HG02870 (cell line): ENCODE data around the gene THBS3.
"Not testable (repeated sequence)": the region's sequence is repeated elsewhere in the genome, so short reads cannot be mapped to it uniquely, and the experiment has no call there.

Experiments used
- ATAC-seq: cut with Tn5 transposase; IDR thresholded peaks from one replicate; pipeline ENCODE4 v1.9.1; 2021; ENCODE audit warnings: mild to moderate bottlenecking, moderate library complexity; ENCODE audit not compliant: unreplicated experiment

Gene THBS3

DNA sequence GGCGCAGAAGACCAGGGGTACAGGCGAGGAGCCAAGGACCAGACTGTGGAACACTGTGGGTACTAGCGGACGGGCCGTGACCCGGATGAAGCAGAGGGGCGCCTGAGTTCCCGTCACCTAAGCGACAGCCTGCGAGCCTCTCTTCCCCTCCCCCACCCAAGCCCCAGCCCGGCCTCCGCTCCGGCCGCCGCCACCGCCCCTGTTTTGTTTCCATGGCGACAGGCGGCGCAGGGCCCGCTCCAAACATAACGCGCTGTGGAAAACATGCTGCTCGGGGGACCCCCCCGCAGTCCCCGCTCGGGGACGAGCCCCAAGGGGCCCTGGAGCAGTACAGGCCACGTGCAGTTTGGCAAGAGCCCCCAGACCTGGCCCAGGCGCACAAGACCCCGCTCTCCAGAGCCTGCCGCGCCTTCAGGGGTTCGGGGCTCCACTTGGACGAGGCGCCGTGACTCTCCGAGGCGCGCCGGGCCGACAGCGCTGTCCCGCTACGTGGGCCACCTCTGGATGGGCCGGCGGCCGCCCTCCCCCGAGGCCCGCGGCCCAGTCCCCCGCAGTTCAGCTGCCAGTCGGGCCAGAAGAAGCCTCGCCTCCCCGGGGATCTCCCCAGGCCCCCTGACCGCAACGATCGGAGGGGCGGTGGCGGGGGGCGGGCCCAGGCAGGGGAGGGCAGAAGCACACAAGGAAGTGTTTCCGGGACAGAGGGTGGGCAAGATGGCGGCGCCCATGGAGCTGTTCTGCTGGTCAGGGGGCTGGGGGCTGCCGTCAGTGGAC lies 1.0 kb upstream of the THBS3 start, which contains the start of gene MTX1:
TSS of gene MTX1 (plus strand) at position 155 of the 771 bp plus-strand sequence. CDS start at position 265, 110 bp downstream.
- ATAC-seq, result peak; percentile 71

DNA sequence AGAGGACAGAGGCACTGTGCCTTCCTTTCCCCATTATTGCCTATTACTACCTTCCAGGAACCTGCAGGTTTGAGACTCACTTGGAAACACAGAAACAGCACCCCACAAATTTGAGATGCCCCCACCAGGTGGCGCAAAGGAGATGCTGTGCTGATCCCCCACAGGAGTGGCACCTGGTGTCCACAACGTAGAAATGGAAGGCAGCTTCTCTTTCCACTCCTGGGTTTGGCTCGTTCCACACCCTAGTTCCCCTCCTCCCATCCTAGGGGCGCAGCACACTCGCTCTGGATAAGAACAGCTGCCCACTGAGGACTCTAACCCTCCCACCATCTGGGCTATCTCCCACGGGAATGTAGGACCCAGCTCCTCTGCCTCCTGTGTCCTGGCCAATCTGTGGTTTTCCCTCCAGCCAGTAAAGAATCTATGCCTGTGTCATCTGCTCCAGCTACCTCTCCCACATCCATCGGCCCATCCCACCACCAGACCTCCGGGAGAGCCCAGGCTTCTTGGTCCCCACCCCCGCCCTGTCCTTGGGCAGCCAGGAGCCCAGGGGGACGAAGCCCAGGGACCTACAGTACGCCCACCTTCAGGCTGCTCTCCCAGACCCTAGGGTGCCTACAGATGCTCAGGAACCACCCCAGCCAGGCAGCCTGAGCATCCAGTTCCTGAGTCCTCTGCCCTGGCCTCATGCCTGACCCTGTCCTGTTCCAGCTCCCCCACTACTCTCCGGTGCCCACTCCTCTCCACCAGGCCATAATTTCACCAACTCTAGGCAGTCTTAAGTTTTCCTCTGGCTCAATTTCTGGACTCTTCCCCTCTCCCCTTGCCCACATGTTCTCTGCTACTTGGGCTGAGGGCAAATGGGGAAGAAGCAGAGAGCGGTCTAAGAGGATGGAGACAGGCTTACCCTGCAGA lies 549 bp downstream of the THBS3 start:
- no peak for ATAC-seq

DNA sequence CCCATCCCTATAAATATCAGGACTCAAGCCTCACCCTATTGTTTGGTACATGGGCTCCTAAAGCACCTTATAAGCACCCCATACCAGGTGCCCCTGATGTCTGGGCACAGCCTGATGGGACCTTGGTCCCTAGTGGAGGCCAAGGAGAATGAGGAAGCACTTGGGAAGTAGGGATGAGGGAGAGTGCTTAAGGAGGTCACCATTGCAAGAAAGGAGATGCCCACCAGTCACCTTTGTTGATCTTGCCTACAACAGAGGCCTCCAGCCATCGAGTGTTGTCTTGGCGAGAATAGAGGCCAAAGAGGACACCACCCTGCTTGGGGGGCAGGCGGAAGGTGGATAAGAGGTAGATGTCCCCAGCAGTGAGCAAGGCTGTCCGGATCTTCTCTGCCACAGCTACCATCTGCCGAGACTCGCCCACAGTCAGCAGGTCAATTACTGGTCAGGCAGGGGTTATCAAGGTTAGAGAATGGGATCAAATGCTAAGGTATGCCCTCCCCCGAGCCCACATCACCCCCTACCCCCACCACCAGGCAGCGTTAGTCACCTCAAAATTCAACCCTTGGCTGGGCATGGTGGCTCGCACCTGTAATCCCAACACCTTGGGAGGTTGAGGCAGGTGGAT lies 1.6 kb downstream of the THBS3 start:
- no peak for ATAC-seq

DNA sequence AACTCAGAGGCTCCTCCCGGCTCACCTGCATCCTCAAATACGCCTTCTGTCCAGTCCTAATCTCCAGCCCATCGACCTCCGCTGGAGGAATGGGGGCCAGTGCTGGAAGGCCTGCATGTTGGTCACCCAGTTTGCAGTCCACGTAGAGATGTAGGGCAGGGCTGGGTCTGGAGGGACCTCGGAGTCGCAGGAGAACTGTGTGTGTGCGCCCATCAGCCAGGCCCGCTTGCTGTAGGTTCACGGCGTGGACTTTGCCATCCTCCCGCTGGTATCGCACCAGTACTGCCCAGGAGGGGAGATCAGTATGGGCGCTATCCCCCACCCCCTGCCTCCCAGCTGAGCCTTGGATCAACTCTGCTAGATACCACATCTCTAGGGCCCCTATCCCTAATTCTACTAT lies 2.7 kb downstream of the THBS3 start:
- ATAC-seq, result no peak

DNA sequence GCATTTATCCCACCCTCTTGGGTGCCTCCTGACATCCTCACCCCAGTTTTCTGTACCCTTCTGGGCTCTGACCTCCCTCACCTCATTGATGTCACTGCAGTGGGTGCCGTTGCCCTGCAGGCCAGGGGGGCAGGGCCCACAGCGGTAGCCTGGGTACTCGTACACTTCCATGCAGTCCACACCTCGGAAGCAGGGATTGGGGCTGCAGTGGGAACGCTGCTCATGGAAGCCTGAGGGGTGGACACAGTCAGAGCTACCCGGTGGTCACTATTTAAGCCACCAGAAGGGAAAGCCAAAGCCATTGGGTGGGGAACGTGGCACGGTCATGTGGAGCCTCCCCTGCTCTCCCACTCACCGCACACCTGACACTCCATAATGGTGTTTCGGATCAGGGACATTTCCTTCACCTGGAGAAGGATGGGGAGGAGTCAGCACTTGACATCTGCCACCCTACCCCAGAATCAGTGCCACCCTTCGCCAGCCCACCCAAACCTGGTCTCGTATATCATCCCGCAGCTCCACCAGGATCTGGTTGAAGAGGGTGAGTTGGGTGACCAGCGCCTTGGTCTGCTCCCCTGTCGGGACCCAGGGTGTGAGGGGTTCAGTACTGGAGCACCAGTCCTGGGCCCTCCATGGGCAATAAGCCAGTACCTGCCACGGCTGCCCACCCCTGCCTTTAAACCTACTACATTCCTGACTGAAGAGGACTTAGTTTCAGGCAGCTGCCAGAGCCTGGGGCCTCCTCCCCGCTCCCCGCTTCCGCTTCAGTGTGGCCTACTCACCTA lies 4.8 kb downstream of the THBS3 start:
- no peak for ATAC-seq

DNA sequence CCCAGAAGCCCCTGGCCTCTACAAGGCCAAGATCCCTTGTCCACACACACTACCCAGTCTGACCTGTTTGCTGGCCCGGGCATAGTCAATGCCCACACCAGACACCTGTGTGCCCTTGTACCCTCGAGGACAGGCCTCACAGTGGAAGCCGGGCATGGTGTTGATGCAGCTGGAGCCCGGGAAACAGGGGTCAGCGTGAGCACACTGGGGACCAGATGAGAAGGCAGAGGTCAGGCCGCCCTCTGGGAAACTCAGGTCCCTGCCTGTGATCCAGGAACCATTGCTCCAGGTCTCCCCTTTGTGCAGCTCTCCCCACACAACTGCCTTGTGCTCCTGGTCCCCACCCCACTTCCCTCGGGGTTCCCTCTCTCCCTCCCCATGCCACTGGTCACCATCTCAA lies 5.5 kb downstream of the THBS3 start:
- no peak for ATAC-seq

DNA sequence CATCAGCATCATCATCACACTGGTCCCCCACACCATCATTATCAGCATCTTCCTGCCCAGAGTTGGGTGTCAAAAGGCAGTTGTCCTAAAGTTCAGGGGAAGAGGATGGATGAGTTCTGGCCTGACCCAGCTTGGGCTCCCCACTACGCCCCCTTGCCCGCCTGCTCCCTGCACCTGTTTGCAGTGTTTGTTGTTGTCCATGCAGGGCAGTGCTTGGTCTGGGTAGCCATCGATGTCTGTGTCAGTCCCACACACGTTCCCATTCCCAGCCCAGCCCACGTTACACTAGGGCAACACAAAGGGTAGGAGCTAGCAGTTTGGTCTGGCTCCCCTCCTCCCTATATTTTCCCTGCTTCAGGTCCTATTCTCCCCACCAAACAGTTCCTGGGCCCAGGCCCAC lies 6.8 kb downstream of the THBS3 start:
- no peak for ATAC-seq

DNA sequence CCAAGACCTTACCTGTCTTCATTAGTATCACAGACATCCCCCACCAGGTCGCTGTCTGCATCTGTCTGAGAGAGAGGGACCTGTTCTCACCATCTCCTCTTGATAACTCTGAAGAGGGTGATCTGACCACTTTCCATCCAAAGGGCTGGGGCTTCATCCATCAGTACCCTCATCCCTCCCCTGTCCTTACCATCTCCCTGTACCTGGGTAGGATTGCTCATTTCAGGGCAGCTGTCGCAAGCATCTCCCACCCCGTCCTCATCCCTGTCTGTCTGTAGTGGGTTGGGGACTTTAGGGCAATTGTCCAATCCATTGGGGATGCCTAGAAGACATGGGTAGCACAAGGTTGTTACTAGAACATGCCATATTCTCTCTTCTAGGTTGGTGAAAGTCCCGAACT lies 7.9 kb downstream of the THBS3 start:
- ATAC-seq, result no peak

DNA sequence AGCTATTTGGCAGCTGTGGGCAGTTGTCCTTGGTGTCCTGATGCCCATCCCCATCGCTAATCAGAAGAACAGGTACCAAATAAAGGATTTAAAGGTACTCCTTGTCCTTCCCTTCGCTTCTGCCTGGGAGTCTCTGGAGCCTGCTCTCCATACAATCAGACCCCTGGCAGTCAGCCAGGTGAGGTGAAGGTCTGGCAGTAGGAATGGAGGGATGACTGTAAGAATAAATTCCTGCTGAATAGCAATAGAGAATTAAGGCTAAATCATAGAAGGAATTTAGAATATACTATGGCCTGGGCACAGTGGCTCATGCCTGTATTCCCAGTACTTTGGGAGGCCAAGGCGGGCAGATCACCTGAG lies 9.2 kb downstream of the THBS3 start:
- ATAC-seq, result no peak

DNA sequence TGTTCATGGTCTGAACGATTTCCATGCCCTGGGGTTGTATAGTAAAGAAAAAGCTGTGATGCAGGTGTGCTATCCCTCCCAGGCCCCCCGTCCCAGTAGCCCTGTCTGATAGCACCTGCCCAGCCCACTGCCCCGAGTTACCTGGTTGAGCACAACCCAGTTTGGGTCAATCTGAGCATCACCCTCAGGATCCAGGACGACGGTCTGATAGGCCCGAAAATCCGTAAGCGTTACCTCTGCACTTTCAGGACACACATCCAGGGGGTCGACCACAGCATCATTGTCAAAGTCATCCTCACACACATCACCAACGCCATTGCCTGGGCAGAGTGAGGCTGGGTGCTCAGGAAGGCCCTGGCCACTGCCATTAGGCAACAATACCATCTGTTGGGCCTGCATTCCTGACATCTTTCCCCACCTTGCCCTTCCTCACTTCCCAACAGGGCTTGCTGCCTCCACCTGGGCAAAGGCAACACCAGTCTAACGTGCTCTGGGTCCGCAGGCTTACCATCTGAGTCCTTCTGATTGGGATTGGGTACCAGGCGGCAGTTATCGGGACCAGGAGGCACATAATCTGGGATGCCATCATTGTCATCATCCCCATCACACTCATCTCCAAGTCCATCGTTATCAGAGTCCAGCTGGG lies 9.7 kb downstream of the THBS3 start:
- no peak for ATAC-seq

DNA sequence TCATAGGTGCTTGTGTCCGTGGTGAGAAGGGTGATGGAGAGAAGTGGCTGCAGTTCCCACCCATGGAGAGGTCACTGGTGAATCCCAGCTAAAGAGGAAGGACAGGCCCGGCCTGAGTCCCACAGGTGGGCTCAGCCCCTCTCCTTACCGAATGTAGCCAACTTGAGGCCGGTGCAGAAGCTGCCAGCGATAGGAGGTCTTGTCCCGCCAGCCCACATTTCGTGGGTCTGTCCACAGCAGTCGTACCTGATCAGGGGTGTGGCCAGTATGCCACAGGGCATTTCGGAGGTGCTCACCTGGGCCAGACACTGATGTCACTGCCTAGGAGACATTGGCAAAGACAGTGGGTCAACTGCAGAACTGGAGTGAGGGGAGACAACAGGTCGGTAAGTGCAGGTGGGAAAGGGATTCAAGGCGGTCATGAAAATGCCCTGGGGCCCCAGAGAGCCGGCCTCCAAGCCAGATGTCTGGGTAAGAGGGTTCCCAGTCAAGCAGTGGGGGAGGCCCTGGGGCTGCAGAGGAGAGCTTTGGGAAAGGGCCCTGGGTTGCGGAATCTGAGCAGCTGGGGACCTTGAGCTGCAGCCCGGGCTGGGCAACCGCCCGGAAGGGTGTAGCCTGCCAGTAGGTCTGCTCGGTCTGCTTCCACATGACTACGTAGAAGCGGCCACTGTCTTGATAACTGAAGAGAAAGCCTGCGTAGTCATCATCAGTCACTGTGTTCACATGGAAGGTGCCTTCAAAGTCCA lies 10.6 kb downstream of the THBS3 start:
- no peak for ATAC-seq

DNA sequence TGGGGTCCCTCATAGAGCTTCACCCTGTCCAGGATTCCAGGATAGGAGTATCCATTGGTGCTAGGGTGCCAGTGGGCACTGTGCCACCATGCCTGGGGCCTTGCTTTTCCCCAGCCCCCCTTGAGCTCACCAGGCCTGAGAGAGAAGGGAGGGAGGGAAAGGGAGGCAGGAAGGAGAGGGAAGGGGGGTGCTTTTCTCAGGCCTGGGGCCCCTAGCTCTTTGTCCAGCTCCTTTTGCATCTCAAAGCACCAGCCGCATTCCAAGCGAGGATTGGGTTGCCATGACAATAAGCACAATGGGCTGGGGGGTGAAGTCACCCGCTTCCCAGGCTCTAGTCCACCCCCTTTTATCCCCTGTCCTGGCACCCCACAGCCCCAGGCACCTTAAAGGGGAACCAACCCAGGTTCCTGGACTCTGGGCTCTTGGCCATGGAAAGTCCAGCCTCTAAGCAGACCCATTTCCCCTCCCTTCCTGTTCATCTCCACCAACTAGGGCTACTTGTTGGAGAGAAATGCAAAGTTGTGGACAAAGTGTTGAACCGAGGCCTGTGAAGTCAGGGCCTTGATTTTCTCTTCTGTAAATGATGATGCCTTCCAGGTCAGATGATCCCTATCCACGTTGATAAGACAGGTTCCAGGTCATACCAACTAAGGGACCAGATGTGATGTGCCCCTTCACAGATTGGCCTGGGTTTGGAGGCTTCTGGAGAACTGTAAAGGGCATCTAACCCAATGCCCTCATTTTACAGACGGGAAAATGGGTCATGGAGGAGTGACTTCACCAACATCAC lies 11.4 kb downstream of the THBS3 start:
- ATAC-seq, result no peak

DNA sequence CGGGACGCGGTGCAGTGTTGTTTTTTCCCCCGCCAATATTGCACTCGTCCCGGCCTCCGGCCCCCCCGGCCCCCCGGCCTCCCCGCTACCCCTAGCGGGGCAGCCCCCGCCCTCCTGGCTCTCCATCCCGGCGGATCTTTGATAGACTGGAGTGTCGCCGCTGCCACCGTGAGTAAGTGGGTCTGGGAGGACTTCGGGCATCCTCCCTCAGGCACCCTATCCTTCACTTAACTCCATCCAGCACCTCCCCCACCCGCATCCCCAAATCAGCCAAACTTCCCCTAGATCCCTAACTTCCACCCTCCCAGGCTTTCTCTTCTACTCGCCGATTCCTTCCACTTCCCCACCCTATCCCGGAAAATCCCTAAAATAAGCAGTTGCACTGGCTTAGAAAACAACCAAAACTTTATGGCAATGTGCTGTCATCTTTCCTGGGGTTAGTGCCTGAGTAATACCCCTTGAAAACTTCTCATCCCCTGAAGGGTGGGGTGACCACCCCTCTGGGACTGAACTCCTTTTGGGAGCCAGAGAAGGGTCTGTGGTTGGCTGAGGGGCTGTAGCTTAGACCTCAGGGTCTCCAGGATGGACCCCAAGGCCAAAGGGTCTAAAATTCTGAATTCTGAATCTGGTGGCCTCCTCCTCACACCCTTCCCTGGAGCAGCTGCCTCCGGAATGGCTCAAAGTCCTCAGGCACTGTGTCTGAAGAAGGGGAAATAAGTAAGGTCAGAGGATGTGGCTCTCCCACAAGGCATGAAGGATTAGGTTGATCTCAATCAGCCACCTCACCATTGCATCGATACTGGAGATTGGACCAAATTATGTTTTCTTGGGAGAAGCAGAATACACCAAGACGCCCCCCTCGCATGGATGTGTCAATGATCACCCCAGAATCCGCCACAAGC lies 12.2 kb downstream of the THBS3 start:
- no peak for ATAC-seq

DNA sequence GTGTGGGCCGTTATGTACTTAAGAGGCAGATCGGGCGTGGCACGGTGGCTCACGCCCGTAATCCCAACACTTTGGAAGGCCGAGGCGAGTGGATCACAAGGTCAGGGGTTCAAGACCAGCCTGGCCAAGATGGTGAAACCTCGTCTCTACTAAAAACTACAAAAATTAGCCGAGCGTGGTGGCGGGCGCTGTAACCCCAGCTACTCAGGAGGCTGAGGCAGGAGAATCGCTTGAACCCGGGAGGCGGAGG lies 13.8 kb downstream of the THBS3 start:
- not testable (repeated sequence) for ATAC-seq

DNA sequence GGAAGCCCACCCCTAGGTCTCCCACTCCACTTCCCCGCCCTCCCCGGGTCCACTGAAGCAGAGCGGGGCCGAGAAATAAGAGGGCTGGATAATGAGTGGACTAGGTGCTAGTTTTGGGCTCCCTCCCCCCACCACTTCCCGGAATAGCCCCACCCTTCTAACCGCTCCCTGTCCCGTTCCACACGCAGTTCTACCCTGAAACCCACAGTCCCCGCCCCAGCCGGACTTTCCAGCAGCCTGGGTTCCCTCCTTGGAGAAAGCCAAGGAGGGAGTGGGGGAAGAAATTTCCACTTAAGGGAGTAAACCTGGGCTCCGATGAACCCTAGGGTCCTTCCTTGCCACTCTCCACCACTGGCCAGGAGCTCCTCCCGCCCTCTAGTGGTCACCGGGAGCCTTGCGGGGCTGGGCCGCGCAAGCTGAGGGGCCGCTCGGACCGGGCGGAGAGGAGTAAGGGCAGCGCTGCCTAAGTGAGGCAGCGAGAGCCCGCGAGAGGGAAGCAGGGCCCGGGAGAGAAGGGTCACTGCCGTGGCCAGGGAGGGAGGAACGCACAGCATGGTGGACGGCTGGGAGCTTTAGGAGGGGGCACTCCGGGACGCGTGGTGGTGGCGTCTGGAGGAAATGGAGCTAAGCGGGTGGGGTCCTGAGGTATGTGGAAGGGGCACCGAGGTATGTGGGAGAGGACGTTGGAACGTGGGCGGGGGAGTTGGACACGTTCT lies 14.3 kb downstream of the THBS3 start:
- peak; percentile 43 for ATAC-seq

DNA sequence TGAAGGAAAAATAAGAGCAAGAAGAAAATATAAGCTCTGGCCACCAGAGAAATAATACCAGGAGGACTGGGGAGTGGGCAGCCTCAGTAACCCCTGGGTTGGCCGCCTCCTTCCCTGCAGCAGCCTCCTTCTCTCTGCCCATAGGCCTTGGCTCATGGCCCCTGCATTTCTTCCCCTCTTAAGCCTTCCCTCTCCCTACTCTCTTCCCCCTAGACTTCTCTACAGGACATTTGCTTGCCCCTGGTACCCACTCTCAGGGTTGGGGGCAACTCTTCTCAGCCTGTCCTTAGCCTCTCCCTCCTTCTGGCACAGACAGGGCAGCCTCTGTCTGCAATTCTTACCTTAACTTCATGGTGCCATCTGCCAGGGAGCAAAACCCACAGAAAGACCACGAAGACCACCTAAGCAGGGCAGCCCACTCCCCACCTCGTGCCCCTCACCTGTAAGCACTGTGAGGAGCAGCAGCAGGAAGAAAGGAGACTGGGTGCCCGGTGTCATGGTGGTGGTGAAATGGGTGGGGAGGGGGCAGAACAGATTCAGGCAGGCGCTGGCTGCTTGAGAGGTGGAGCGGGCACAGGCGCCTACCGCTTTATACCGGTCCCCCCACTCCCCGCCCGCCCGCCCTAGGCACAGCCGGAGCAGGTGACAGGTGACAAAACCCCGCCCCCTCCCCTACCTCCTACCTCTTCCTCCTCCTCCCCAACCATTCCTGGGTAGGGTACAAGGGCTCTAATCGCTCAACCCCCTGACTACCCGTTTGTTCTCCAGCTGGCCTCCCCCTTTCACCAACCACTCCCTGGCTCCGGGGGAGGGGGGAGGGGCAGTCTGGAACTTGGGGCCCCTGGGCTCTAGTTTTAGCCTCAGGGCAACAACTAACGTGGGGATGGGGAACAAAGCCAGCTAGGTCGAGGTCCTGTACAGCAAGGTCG lies 15.1 kb downstream of the THBS3 start:
- ATAC-seq, result no peak
